ENCODE measurements around the gene UBXN11. TPM values are rescaled to one million over a fixed set of nuclear protein-coding genes. Genes with fewer than 3 reads are reported as not detected.

Gene UBXN11
- total and polyA plus RNA-seq, 2 of the 13 experiments (the other 11 are each of a cell fraction or from before 2014, with no cell fraction given) = 9.3 to 10.4 TPM

- TF ChIP-seq, protein P1, sequence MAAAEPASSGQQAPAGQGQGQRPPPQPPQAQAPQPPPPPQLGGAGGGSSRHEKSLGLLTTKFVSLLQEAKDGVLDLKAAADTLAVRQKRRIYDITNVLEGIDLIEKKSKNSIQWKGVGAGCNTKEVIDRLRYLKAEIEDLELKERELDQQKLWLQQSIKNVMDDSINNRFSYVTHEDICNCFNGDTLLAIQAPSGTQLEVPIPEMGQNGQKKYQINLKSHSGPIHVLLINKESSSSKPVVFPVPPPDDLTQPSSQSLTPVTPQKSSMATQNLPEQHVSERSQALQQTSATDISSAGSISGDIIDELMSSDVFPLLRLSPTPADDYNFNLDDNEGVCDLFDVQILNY (CRISPR knock-in tag; conservative IDR thresholded peaks at IDR 0.05) = no peak
- TF ChIP-seq ZSCAN22 (CRISPR knock-in tag; IDR thresholded peaks at IDR 0.05) = 0 out of 2 replicates have a peak, but pooled peaks have one; percentile 12
- peak; percentile 44; the same call in 1 of the 2 replicates for TF ChIP-seq HMGXB3 (CRISPR knock-in tag; IDR thresholded peaks at IDR 0.05; ENCODE audit: borderline replicate concordance)
- peak; percentile 73 for TF ChIP-seq ESRRA (CRISPR knock-in tag; IDR thresholded peaks at IDR 0.05; ENCODE audit: low read depth)
- peak; percentile 27; the same call in 1 of the 2 replicates for TF ChIP-seq ZNF253 (CRISPR knock-in tag; IDR thresholded peaks at IDR 0.05; ENCODE audit: borderline replicate concordance)
- peak; percentile 74; the same call in 1 of the 2 replicates for TF ChIP-seq MED13 (CRISPR knock-in tag; IDR thresholded peaks at IDR 0.05)
- no peak for TF ChIP-seq ZBTB2 (CRISPR knock-in tag; IDR thresholded peaks at IDR 0.05; ENCODE audit: low read depth)
- 0 out of 2 replicates have a peak, but pooled peaks have one; percentile 62 for TF ChIP-seq TSC22D2 (CRISPR knock-in tag; IDR thresholded peaks at IDR 0.05; ENCODE audit: borderline replicate concordance)
- no peak for TF ChIP-seq AKAP8 (CRISPR knock-in tag; IDR thresholded peaks at IDR 0.05)
- TF ChIP-seq JUND (CRISPR knock-in tag; IDR thresholded peaks at IDR 0.05) = peak; percentile 96
- TF ChIP-seq, protein P2, sequence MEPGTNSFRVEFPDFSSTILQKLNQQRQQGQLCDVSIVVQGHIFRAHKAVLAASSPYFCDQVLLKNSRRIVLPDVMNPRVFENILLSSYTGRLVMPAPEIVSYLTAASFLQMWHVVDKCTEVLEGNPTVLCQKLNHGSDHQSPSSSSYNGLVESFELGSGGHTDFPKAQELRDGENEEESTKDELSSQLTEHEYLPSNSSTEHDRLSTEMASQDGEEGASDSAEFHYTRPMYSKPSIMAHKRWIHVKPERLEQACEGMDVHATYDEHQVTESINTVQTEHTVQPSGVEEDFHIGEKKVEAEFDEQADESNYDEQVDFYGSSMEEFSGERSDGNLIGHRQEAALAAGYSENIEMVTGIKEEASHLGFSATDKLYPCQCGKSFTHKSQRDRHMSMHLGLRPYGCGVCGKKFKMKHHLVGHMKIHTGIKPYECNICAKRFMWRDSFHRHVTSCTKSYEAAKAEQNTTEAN (CRISPR knock-in tag; conservative IDR thresholded peaks at IDR 0.05) = 0 out of 2 replicates have a peak, but pooled peaks have one; percentile 59
- peak; percentile 58 for TF ChIP-seq CEBPG (CRISPR knock-in tag; IDR thresholded peaks at IDR 0.05)
- no peak for TF ChIP-seq ZNF160 (CRISPR knock-in tag; IDR thresholded peaks at IDR 0.05)
- TF ChIP-seq IKZF4 (CRISPR knock-in tag; IDR thresholded peaks at IDR 0.05; ENCODE audit: borderline replicate concordance, low read depth, not compliant biosample characterization) = no peak
- TF ChIP-seq NCOR1 (IDR thresholded peaks at IDR 0.05; ENCODE audit: borderline replicate concordance, low read length) = peak; percentile 45; the same call in 1 of the 2 replicates
- peak; percentile 88 for TF ChIP-seq RXRA (CRISPR knock-in tag; IDR thresholded peaks at IDR 0.05)
- TF ChIP-seq ZSCAN9 (CRISPR knock-in tag; IDR thresholded peaks at IDR 0.05; ENCODE audit: borderline replicate concordance) = no peak
- TF ChIP-seq ZNF414 (CRISPR knock-in tag; IDR thresholded peaks at IDR 0.05) = no peak
- TF ChIP-seq ZFX (CRISPR knock-in tag; IDR thresholded peaks at IDR 0.05; ENCODE audit: low read depth) = peak; percentile 50
- peak; percentile 84 for TF ChIP-seq NR2C2 (CRISPR knock-in tag; IDR thresholded peaks at IDR 0.05; ENCODE audit: borderline replicate concordance)
- TF ChIP-seq MEIS2 (CRISPR knock-in tag; IDR thresholded peaks at IDR 0.05) = no peak
Measured at GRCh38 chr1:26351590-26352337, 45.3 kb upstream of the UBXN11 start (continued).
